NCI-H446 (cell line): Measurements from ENCODE around the gene DNTTIP2.
"Not testable (repeated sequence)": the region's sequence is repeated elsewhere in the genome, so short reads cannot be mapped to it uniquely, and the experiment has no call there.

Experiments used
- DNase-seq, 2 experiments: peaks; one replicate each; lab custom pipeline; 2025; lab: John Stamatoyannopoulos, UW

Gene DNTTIP2

GRCh38 chr1:93878889-93879586 lies at the start of gene DNTTIP2:
DNTTIP2 (minus strand) TSS chr1:93879206; CDS start chr1:93879148, 58 bp downstream.
- DNase-seq: peak; percentile 96

- no peak for DNase-seq
Observed at GRCh38 chr1:93925206-93925605, 46.2 kb upstream of the DNTTIP2 start.

- no peak for DNase-seq
Observed at GRCh38 chr1:93919780-93920179, 40.8 kb upstream of the DNTTIP2 start.

GRCh38 chr1:93917302-93917701 lies 38.3 kb upstream of the DNTTIP2 start:
- DNase-seq: no peak

GRCh38 chr1:93910880-93911279 lies 31.9 kb upstream of the DNTTIP2 start:
- not testable (repeated sequence) for DNase-seq

- no peak for DNase-seq
Observed at GRCh38 chr1:93910305-93910704, 31.3 kb upstream of the DNTTIP2 start.

- DNase-seq: peak; percentile 73 to 95
Observed at GRCh38 chr1:93909146-93910050, 30.4 kb upstream of the DNTTIP2 start, which contains the start of gene GCLM. GCLM (minus strand) TSS chr1:93909430; CDS start chr1:93909163, 267 bp downstream.

GRCh38 chr1:93908394-93909145 lies 29.6 kb upstream of the DNTTIP2 start:
- no peak for DNase-seq

- DNase-seq: peak; percentile 17 to 68
Observed at GRCh38 chr1:93907718-93908117, 28.7 kb upstream of the DNTTIP2 start.

- no peak for DNase-seq
Observed at GRCh38 chr1:93906480-93906879, 27.5 kb upstream of the DNTTIP2 start.

- no peak for DNase-seq
Observed at GRCh38 chr1:93905734-93906133, 26.7 kb upstream of the DNTTIP2 start.

GRCh38 chr1:93905051-93905450 lies 26.0 kb upstream of the DNTTIP2 start:
- no peak for DNase-seq

GRCh38 chr1:93904228-93904627 lies 25.2 kb upstream of the DNTTIP2 start:
- DNase-seq: no peak

GRCh38 chr1:93900723-93901504 lies 21.9 kb upstream of the DNTTIP2 start:
- DNase-seq: no peak

- no peak for DNase-seq
Observed at GRCh38 chr1:93899543-93900207, 20.7 kb upstream of the DNTTIP2 start.

GRCh38 chr1:93888900-93889299 lies 9.9 kb upstream of the DNTTIP2 start:
- no peak for DNase-seq

GRCh38 chr1:93882269-93882668 lies 3.3 kb upstream of the DNTTIP2 start:
- DNase-seq: no peak

- no peak for DNase-seq
Observed at GRCh38 chr1:93880731-93881130, 1.7 kb upstream of the DNTTIP2 start.

- DNase-seq: peak in 1 of 2 experiments; percentile 21
Observed at GRCh38 chr1:93878501-93878888, 511 bp downstream of the DNTTIP2 start.

- DNase-seq: no peak
Observed at GRCh38 chr1:93877529-93877928, 1.5 kb downstream of the DNTTIP2 start.

GRCh38 chr1:93876244-93876643 lies 2.8 kb downstream of the DNTTIP2 start:
- DNase-seq: no peak
